Measurements from ENCODE around the gene DHTKD1.

GRCh38 chr10:12077580-12078180 lies 8.9 kb downstream of the DHTKD1 start:
- TF ChIP-seq CTCF (IDR thresholded peaks at IDR 0.05) (no peak), POLR2A (IDR thresholded peaks at IDR 0.05) (no peak)

Data from heart left ventricle (tissue), 13 donors.